ENCODE data around the gene FAT4.

- no peak for TF ChIP-seq CTCF (IDR thresholded peaks at IDR 0.05)
- TF ChIP-seq POLR2AphosphoS5 (IDR thresholded peaks at IDR 0.05) = no peak
- no peak for TF ChIP-seq POLR2A (IDR thresholded peaks at IDR 0.05; ENCODE audit: low read depth)
Measured at GRCh38 chr4:125350470-125351135, 35.8 kb downstream of the FAT4 start.
